Measurements from ENCODE around the gene C2orf68.
"Not testable (repeated sequence)": the region's sequence is repeated elsewhere in the genome, so short reads cannot be mapped to it uniquely, and the experiment has no call there.

C2orf68 gene

GRCh38 chr2:85595301-85596025, 16.4 kb downstream of the C2orf68 start, which contains the start of gene RNF181 (continued):
- TF ChIP-seq ZNF24 (tag by site-specific recombination; IDR thresholded peaks at IDR 0.05) (0 out of 2 replicates have a peak, but pooled peaks have one; percentile 24), ZNF777 (tag by site-specific recombination; IDR thresholded peaks at IDR 0.05; ENCODE audit: borderline replicate concordance) (peak; percentile 79; the same call in 1 of the 2 replicates), ZXDB (tag by site-specific recombination; IDR thresholded peaks at IDR 0.05) (peak; percentile 82), ZBTB26 (tag by site-specific recombination; optimal IDR thresholded peaks at IDR 0.05) (peak; percentile 19), PRDM4 (tag by site-specific recombination; IDR thresholded peaks at IDR 0.05) (no peak)

GRCh38 chr2:85594715-85595300, 17.1 kb downstream of the C2orf68 start:
- H3K9me3 ChIP-seq (ENCODE audit: control insufficient read depth, insufficient read depth, low read depth, low read length) = no peaks in the 10 kb centered on the region
- H3K36me3 ChIP-seq (ENCODE audit: control insufficient read depth in 2 of 2, insufficient read depth in 1 of 2, low read length in 2 of 2) = peaks cover 7 to 31% of the 10 kb centered on the region in 2 experiments; a peak in 2 of 3 replicates
- POLR2A ChIA-PET = interaction anchor here (0.6 to 4.1 kb wide), 23 partner anchors 7 to 240 kb away, joined by 3 to 43 read pairs (median 5); partner anchors contain the start of genes C2orf68, ELMOD3, GGCX and MAT2A
- peak overlapping the region; percentile 79 for H3K4me3 ChIP-seq (ENCODE audit: low read depth, low read length)
- 0 out of 2 replicates have a peak, but pooled peaks cover 3% of the 10 kb centered on the region for H3K4me1 ChIP-seq (ENCODE audit: control insufficient read depth, insufficient read depth, low read length)
- TF ChIP-seq ZBTB48 (tag by site-specific recombination; IDR thresholded peaks at IDR 0.05) (no peak), ZFP37 (tag by site-specific recombination; IDR thresholded peaks at IDR 0.05) (0 out of 2 replicates have a peak, but pooled peaks have one; percentile 32)
- peak overlapping the region; percentile 77 for H3K27ac ChIP-seq (ENCODE audit: extremely low read depth, low read depth, low read length)
- CTCF ChIA-PET = interaction anchor here (0.6 to 1.9 kb wide), 5 partner anchors 10 to 175 kb away, joined by 3 to 5 read pairs (median 3); partner anchors contain the start of gene VAMP8

GRCh38 chr2:85593023-85593422, 18.8 kb downstream of the C2orf68 start:
- ChIA-PET CTCF (interaction anchor here (0.6 kb wide), 1 partner anchor 227 kb away, joined by 3 read pairs; no protein-coding TSS in a partner anchor), POLR2A (interaction anchor here (0.6 to 1.7 kb wide), 4 partner anchors 10 to 32 kb away, joined by 3 to 5 read pairs (median 5); partner anchors contain the start of genes GGCX, TMEM150A and VAMP8)

GRCh38 chr2:85592299-85592698, 19.6 kb downstream of the C2orf68 start:
- H3K27ac ChIP-seq (ENCODE audit: extremely low read depth, low read depth, low read length); H3K36me3 ChIP-seq (ENCODE audit: control insufficient read depth in 2 of 2, insufficient read depth in 1 of 2, low read length in 2 of 2); CTCF ChIA-PET; H3K9me3 ChIP-seq (ENCODE audit: control insufficient read depth, insufficient read depth, low read depth, low read length); H3K4me1 ChIP-seq (ENCODE audit: control insufficient read depth, insufficient read depth, low read length); H3K4me3 ChIP-seq (ENCODE audit: low read depth, low read length): not testable (repeated sequence)
- POLR2A ChIA-PET = interaction anchor here (0.6 to 1.7 kb wide), 2 partner anchors 28 to 31 kb away, joined by 3 to 5 read pairs; partner anchors contain the start of gene GGCX

More at GRCh38 chr2:85593023-85593422, 18.8 kb downstream of the C2orf68 start:
- 0 out of 2 replicates have a peak, but pooled peaks cover 3% of the 10 kb centered on the region for H3K4me1 ChIP-seq (ENCODE audit: control insufficient read depth, insufficient read depth, low read length)
- no peak overlapping the region for H3K27ac ChIP-seq (ENCODE audit: extremely low read depth, low read depth, low read length)
- H3K36me3 ChIP-seq (ENCODE audit: control insufficient read depth in 2 of 2, insufficient read depth in 1 of 2, low read length in 2 of 2) = peaks cover 7 to 14% of the 10 kb centered on the region in 2 experiments; a peak in 1 of 3 replicates
- H3K4me3 ChIP-seq (ENCODE audit: low read depth, low read length) = no peak overlapping the region
- TF ChIP-seq ZNF791 (tag by site-specific recombination; IDR thresholded peaks at IDR 0.05) = no peak
- TF ChIP-seq ZNF701 (tag by site-specific recombination; IDR thresholded peaks at IDR 0.05) = no peak
- TF ChIP-seq SP3 (tag by site-specific recombination; IDR thresholded peaks at IDR 0.05) = no peak
- H3K9me3 ChIP-seq (ENCODE audit: control insufficient read depth, insufficient read depth, low read depth, low read length) = no peaks in the 10 kb centered on the region

All from HEK293 (cell line).